GM21619 (cell line): Measurements from ENCODE around the gene NELFE.
"Not testable (repeated sequence)": the region's sequence is repeated elsewhere in the genome, so short reads cannot be mapped to it uniquely, and the experiment has no call there.

Experiments
- ATAC-seq: cut with Tn5 transposase; IDR thresholded peaks from one replicate; pipeline ENCODE4 v1.9.1; 2021; ENCODE audit not compliant: unreplicated experiment

The NELFE gene

GRCh38 chr6:31952140-31952805, 6.5 kb downstream of the NELFE start:
- ATAC-seq: no peak

GRCh38 chr6:31949926-31950548, 8.7 kb downstream of the NELFE start:
- ATAC-seq: no peak

- ATAC-seq: no peak
Observed at GRCh38 chr6:31948753-31949413, 9.9 kb downstream of the NELFE start.

GRCh38 chr6:31948306-31948705, 10.5 kb downstream of the NELFE start:
- no peak for ATAC-seq

GRCh38 chr6:31947864-31948263, 10.9 kb downstream of the NELFE start:
- no peak for ATAC-seq

GRCh38 chr6:31947070-31947675, 11.6 kb downstream of the NELFE start:
- no peak for ATAC-seq

- ATAC-seq: no peak
Observed at GRCh38 chr6:31946370-31946885, 12.3 kb downstream of the NELFE start.

- no peak for ATAC-seq
Observed at GRCh38 chr6:31945507-31946369, 13.0 kb downstream of the NELFE start, which contains the start of gene CFB. Gene CFB, plus strand, starts transcription at chr6:31946095. Its CDS starts 127 bp downstream, at chr6:31946222.

- no peak for ATAC-seq
Observed at GRCh38 chr6:31945154-31945506, 13.6 kb downstream of the NELFE start.

GRCh38 chr6:31943742-31944141, 15.0 kb downstream of the NELFE start:
- ATAC-seq: no peak

- ATAC-seq: no peak
Observed at GRCh38 chr6:31940256-31940664, 18.5 kb downstream of the NELFE start.

- ATAC-seq: no peak
Observed at GRCh38 chr6:31935823-31936222, 22.9 kb downstream of the NELFE start.

GRCh38 chr6:31935021-31935420, 23.8 kb downstream of the NELFE start:
- ATAC-seq: no peak

- ATAC-seq: no peak
Observed at GRCh38 chr6:31933537-31933936, 25.2 kb downstream of the NELFE start.

- ATAC-seq: not testable (repeated sequence)
Observed at GRCh38 chr6:31932137-31932536, 26.6 kb downstream of the NELFE start.

- ATAC-seq: no peak
Observed at GRCh38 chr6:31930962-31931361, 27.8 kb downstream of the NELFE start.

GRCh38 chr6:31928672-31928939, 30.2 kb downstream of the NELFE start:
- no peak for ATAC-seq

GRCh38 chr6:31927863-31928671, 30.7 kb downstream of the NELFE start:
- no peak for ATAC-seq

- no peak for ATAC-seq
Observed at GRCh38 chr6:31927242-31927862, 31.4 kb downstream of the NELFE start, which contains the start of gene C2. Gene C2, plus strand, starts transcription at chr6:31927717. Its CDS starts 36 bp downstream, at chr6:31927753.

- ATAC-seq: no peak
Observed at GRCh38 chr6:31922942-31923341, 35.8 kb downstream of the NELFE start.
